NK-92 (cell line): ENCODE measurements around the gene MLF2.

ENCODE experiments used
- DNase-seq: peaks from one replicate; lab custom pipeline; 2025; ENCODE audit not compliant: unreplicated experiment; lab: John Stamatoyannopoulos, UW

MLF2 gene, protein sequence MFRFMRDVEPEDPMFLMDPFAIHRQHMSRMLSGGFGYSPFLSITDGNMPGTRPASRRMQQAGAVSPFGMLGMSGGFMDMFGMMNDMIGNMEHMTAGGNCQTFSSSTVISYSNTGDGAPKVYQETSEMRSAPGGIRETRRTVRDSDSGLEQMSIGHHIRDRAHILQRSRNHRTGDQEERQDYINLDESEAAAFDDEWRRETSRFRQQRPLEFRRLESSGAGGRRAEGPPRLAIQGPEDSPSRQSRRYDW

DNA sequence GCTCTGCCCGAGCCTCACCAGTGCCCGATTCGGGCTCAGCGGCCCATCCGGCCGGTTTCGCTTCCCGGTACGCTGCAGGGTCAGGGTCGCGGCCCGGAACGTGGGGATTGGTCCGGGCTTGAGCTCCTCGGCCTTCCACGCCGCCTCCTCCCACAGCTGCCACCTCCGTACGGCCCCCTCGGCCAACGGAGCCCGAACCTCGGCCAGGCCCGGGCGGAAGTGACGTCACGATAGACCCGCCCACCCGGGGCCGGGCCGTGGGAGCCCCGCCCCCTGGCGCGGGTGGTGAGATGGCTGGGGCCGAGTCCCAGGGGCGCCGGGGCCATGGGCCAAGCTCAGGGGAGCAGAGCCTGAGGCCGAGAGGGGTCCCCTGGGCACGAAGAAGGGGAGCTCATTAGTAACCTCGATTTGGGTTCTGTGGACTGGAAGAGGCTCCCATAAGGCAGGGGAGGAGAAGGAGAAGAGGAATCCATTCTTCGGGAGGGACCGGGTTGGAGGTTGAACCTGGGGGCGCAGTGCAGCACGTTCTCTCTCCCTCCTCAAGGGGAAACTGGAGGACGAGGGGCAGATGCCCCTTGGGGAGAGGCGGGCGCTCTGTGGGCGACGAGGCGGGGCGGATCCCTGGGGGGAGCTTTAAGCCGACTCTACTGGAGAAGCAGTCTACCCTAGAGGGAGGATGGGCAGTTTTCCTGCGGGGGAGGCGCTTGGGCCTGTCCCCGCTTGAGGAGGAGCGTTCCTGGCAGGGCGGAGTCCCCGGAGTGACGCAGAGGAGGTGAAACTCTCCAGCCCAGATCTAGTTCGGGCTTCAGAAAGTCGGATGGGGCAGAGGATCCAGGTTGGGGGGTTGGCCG, at the start of gene MLF2:
TSS of gene MLF2 (minus strand) at position 221 of the 851 bp plus-strand sequence. CDS start 807 bp downstream, outside the sequence.
- peak; percentile 63 for DNase-seq

DNA sequence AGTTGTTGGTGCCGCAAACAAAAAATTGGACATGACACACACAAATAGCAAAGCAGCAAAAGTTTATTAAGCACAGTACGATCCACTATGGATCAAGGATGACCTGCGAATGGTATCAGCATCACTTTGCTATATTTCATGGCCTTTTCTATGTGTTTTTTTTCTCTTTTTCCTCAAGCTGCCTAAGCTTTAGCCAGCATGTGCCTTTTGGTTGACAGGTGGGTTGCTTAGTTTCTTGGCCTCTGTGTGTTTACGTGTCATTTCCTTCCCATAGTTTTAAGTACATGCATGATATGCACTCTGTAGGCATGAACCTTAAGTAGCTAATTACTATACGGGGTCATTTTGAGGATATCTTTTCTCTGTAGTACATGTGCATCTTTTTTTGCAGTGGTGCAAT, 46.2 kb upstream of the MLF2 start:
- no peak for DNase-seq

- DNase-seq = no peak
Observed at GRCh38 chr12:6796576-6796975, 43.6 kb upstream of the MLF2 start.

DNA sequence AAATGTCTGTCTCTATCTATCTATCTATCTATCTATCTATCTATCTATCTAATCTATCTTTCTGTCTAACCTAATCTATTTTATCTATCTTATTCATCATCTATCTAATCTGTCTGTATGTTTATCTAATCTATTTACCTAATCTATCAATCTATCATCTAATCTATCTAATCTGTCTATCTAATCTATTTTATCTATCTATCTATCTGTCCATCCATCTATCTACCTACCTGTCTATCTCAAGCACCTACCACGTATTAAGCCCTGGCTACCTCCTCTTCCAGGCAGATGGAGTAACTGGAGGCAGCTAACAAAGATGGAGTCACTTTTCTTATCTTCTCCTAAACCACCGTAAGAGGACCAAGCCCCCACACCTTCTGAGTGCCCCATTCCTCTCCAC, 42.1 kb upstream of the MLF2 start:
- no peak for DNase-seq

GRCh38 chr12:6792522-6793201, 39.7 kb upstream of the MLF2 start:
- no peak for DNase-seq

GRCh38 chr12:6791931-6792520, 39.1 kb upstream of the MLF2 start:
- no peak for DNase-seq

DNA sequence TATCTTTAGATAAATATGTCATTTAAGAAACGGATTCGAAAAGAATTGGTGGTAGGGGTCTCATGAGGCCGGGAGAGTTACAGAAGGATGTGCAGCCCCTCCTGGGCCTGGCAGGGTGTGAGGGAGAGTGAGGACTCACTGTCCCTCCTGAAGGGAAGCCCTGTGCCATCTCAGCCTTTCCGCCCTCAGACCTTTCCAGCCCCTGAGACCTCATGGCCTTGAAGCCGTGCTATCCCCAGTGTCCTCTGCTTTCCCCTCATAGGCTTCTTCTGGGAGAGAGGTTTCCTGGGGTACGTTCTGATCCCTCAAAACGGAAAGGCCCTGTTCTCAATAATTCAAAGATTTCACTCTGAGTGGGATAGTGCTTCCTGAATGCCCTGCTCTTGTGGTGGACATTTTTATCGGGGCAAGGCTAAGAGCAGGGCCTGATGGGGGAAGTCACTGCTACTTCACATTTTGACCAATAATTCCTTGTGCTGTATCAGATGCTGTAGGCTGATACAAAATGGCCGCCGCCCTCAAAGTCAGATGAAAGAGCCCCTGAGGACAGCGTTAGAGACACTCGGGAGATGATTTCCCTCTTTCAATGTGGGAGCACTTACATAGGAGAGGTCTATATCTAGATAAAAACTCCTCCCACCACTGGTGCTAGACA, 37.7 kb upstream of the MLF2 start:
- no peak for DNase-seq

DNA sequence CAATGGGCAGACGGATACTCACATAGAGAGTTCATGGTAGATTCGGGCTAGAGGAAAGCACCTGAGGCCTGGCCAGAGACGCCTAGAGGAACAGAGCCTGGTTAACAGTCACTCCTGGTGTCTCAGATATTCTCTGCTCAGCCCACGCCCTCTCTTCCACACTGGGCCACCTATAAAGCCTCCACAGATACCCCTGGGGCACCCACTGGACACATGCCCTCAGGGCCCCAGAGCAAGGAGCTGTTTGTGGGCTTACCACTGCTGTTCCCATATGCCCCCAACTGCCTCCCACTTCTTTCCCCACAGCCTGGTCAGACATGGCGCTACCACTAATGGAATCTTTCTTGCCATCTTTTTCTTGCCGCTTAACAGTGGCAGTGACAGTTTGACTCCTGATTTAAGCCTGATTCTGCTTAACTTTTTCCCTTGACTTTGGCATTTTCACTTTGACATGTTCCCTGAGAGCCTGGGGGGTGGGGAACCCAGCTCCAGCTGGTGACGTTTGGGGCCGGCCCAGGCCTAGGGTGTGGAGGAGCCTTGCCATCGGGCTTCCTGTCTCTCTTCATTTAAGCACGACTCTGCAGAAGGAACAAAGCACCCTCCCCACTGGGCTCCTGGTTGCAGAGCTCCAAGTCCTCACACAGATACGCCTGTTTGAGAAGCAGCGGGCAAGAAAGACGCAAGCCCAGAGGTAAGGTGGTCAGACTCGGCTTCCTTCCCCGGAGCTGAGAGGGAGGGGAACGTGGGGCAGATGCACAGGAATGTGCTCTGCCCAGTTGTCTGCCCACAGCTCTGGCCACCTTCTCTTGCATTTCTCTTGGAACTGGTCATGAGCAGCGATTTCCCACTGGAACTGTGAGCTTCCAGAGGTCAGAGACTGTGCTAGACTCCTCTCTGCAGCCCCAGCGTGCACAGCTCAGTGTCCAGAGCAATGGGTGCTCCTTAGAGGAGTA, 36.3 kb upstream of the MLF2 start, which contains the start of gene CD4:
TSS of gene CD4 (plus strand) at position 557 of the 953 bp plus-strand sequence. CDS start 10,611 bp downstream, outside the sequence.
- DNase-seq = no peak

GRCh38 chr12:6787309-6787708, 34.4 kb upstream of the MLF2 start:
- DNase-seq = no peak

GRCh38 chr12:6786416-6787094, 33.6 kb upstream of the MLF2 start:
- no peak for DNase-seq

GRCh38 chr12:6784761-6785160, 31.8 kb upstream of the MLF2 start:
- no peak for DNase-seq

DNA sequence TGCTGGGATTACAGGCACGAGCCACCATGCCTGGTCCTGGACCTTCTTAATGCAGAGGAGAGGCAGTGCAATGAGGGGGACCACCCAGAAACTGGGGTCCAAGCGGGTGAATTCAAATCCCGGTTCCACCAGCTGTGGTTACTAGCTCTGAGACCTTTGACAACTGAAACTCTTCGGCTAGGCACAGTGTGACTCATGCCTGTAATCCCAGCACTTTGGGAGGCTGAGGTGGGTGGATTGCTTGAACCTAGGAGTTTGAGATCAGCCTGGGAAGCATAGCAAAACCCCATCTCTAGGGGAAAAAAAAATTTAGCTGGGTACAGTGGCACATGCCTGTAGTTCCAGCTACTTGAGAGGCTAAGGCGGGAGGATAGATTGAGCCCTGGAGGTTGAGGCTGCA, 31.4 kb upstream of the MLF2 start:
- DNase-seq = no peak

- no peak for DNase-seq
Observed at GRCh38 chr12:6783828-6784227, 30.9 kb upstream of the MLF2 start.

GRCh38 chr12:6782850-6783566, 30.1 kb upstream of the MLF2 start:
- DNase-seq = no peak

DNA sequence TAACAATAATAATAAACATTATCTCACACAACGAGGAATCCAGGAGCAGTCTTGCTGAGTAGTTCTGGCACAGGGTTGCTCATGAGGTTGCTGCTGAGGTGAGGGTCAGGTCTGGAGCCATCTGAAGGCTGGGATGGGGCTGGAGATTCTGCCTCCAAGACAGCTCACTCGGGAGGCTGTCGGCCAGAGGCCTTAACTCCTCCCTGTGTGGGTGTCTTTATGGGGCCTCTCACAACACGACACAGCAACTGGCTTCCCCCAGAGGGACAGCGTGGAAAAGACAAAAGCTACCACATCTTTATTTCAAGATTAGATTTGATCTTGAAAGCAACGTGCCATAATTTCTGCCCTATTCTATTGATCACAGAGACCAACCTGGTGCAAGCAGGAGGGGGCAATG, 29.2 kb upstream of the MLF2 start:
- DNase-seq = no peak

GRCh38 chr12:6780573-6780972, 27.6 kb upstream of the MLF2 start:
- no peak for DNase-seq

- no peak for DNase-seq
Observed at GRCh38 chr12:6779708-6780432, 26.9 kb upstream of the MLF2 start.
